ENCODE results near the gene BMP8A.
"Not testable (repeated sequence)": the region's sequence is repeated elsewhere in the genome, so short reads cannot be mapped to it uniquely, and the experiment has no call there.

BMP8A gene

GRCh38 chr1:39494671-39495410 lies 3.4 kb downstream of the BMP8A start:
- Histone ChIP-seq H3K36me3 (ENCODE audit: control insufficient read depth, insufficient read depth, low read length) (no peaks in the 10 kb centered on the region), H3K9me3 (ENCODE audit: control insufficient read depth, low read length) (no peaks in the 10 kb centered on the region), H3K4me3 (ENCODE audit: extremely low read depth, insufficient read depth, low read length, poor library complexity, severe bottlenecking) (no peak overlapping the region), H3K4me1 (ENCODE audit: control insufficient read depth, insufficient read depth, low read length, poor library complexity, severe bottlenecking) (no peaks in the 10 kb centered on the region), H3K27ac (ENCODE audit: low read depth, low read length, severe bottlenecking) (no peak overlapping the region)
- WGBS, 2 experiments (ENCODE audit: insufficient coverage in 2 of 2), result 85 to 94% methylated on average over 5 to 7 of the region's 14 CpGs

GRCh38 chr1:39496520-39496919 lies 5.1 kb downstream of the BMP8A start:
- H3K36me3 ChIP-seq (ENCODE audit: control insufficient read depth, insufficient read depth, low read length); H3K4me3 ChIP-seq (ENCODE audit: extremely low read depth, insufficient read depth, low read length, poor library complexity, severe bottlenecking); H3K27ac ChIP-seq (ENCODE audit: low read depth, low read length, severe bottlenecking); H3K4me1 ChIP-seq (ENCODE audit: control insufficient read depth, insufficient read depth, low read length, poor library complexity, severe bottlenecking); H3K9me3 ChIP-seq (ENCODE audit: control insufficient read depth, low read length): not testable (repeated sequence)
- WGBS, 2 experiments (ENCODE audit: insufficient coverage in 2 of 2), result 60% methylated on average over 1 of the region's 5 CpGs; no CpG with 5 or more reads in 1 of the 2 experiments

- 71 to 100% methylated on average over 1 of the region's 5 CpGs for WGBS, 2 experiments (ENCODE audit: insufficient coverage in 2 of 2)
Measured at GRCh38 chr1:39497585-39497984, 6.1 kb downstream of the BMP8A start.

GRCh38 chr1:39498096-39498710 lies 6.8 kb downstream of the BMP8A start:
- not testable (repeated sequence) for H3K27ac ChIP-seq (ENCODE audit: low read depth, low read length, severe bottlenecking); H3K36me3 ChIP-seq (ENCODE audit: control insufficient read depth, insufficient read depth, low read length)
- WGBS, 2 experiments (ENCODE audit: insufficient coverage in 2 of 2), result 90 to 100% methylated on average over 1 to 2 of the region's 9 CpGs

More at GRCh38 chr1:39497585-39497984, 6.1 kb downstream of the BMP8A start:
- Histone ChIP-seq H3K4me1 (ENCODE audit: control insufficient read depth, insufficient read depth, low read length, poor library complexity, severe bottlenecking) (no peaks in the 10 kb centered on the region), H3K4me3 (ENCODE audit: extremely low read depth, insufficient read depth, low read length, poor library complexity, severe bottlenecking) (no peak overlapping the region), H3K27ac (ENCODE audit: low read depth, low read length, severe bottlenecking) (no peak overlapping the region), H3K9me3 (ENCODE audit: control insufficient read depth, low read length) (no peaks in the 10 kb centered on the region), H3K36me3 (ENCODE audit: control insufficient read depth, insufficient read depth, low read length) (no peaks in the 10 kb centered on the region)

GRCh38 chr1:39498821-39499220 lies 7.4 kb downstream of the BMP8A start:
- WGBS, 2 experiments (ENCODE audit: insufficient coverage in 2 of 2), result 87 to 95% methylated on average over 2 of the region's 15 CpGs
- not testable (repeated sequence) for H3K9me3 ChIP-seq (ENCODE audit: control insufficient read depth, low read length); H3K36me3 ChIP-seq (ENCODE audit: control insufficient read depth, insufficient read depth, low read length); H3K27ac ChIP-seq (ENCODE audit: low read depth, low read length, severe bottlenecking); H3K4me3 ChIP-seq (ENCODE audit: extremely low read depth, insufficient read depth, low read length, poor library complexity, severe bottlenecking); H3K4me1 ChIP-seq (ENCODE audit: control insufficient read depth, insufficient read depth, low read length, poor library complexity, severe bottlenecking)

More at GRCh38 chr1:39498096-39498710, 6.8 kb downstream of the BMP8A start:
- not testable (repeated sequence) for H3K4me1 ChIP-seq (ENCODE audit: control insufficient read depth, insufficient read depth, low read length, poor library complexity, severe bottlenecking); H3K9me3 ChIP-seq (ENCODE audit: control insufficient read depth, low read length); H3K4me3 ChIP-seq (ENCODE audit: extremely low read depth, insufficient read depth, low read length, poor library complexity, severe bottlenecking)

GRCh38 chr1:39499668-39500067 lies 8.2 kb downstream of the BMP8A start:
- no peaks in the 10 kb centered on the region for H3K9me3 ChIP-seq (ENCODE audit: control insufficient read depth, low read length)
- 89 to 94% methylated on average over 4 of the region's 5 CpGs for WGBS, 2 experiments (ENCODE audit: insufficient coverage in 2 of 2)

GRCh38 chr1:39500862-39501389 lies 9.5 kb downstream of the BMP8A start:
- Histone ChIP-seq H3K4me3 (ENCODE audit: extremely low read depth, insufficient read depth, low read length, poor library complexity, severe bottlenecking) (no peak overlapping the region), H3K36me3 (ENCODE audit: control insufficient read depth, insufficient read depth, low read length) (no peaks in the 10 kb centered on the region), H3K4me1 (ENCODE audit: control insufficient read depth, insufficient read depth, low read length, poor library complexity, severe bottlenecking) (no peaks in the 10 kb centered on the region), H3K27ac (ENCODE audit: low read depth, low read length, severe bottlenecking) (no peak overlapping the region), H3K9me3 (ENCODE audit: control insufficient read depth, low read length) (no peaks in the 10 kb centered on the region)
- WGBS, 2 experiments (ENCODE audit: insufficient coverage in 2 of 2), result 89 to 95% methylated on average over 3 of the region's 4 CpGs

More at GRCh38 chr1:39499668-39500067, 8.2 kb downstream of the BMP8A start:
- Histone ChIP-seq H3K4me1 (ENCODE audit: control insufficient read depth, insufficient read depth, low read length, poor library complexity, severe bottlenecking) (no peaks in the 10 kb centered on the region), H3K27ac (ENCODE audit: low read depth, low read length, severe bottlenecking) (no peak overlapping the region), H3K36me3 (ENCODE audit: control insufficient read depth, insufficient read depth, low read length) (no peaks in the 10 kb centered on the region), H3K4me3 (ENCODE audit: extremely low read depth, insufficient read depth, low read length, poor library complexity, severe bottlenecking) (no peak overlapping the region)

GRCh38 chr1:39501666-39502065 lies 10.2 kb downstream of the BMP8A start:
- 92 to 100% methylated on average over 2 of the region's 5 CpGs for WGBS, 2 experiments (ENCODE audit: insufficient coverage in 2 of 2)

GRCh38 chr1:39504436-39504835 lies 13.0 kb downstream of the BMP8A start:
- H3K27ac ChIP-seq (ENCODE audit: low read depth, low read length, severe bottlenecking); H3K9me3 ChIP-seq (ENCODE audit: control insufficient read depth, low read length); H3K4me3 ChIP-seq (ENCODE audit: extremely low read depth, insufficient read depth, low read length, poor library complexity, severe bottlenecking); H3K36me3 ChIP-seq (ENCODE audit: control insufficient read depth, insufficient read depth, low read length); H3K4me1 ChIP-seq (ENCODE audit: control insufficient read depth, insufficient read depth, low read length, poor library complexity, severe bottlenecking): not testable (repeated sequence)
- whole genome bisulfite sequencing, 2 experiments (ENCODE audit: insufficient coverage in 2 of 2), result 86 to 87% methylated on average over 4 to 7 of the region's 9 CpGs

More at GRCh38 chr1:39501666-39502065, 10.2 kb downstream of the BMP8A start:
- H3K36me3 ChIP-seq (ENCODE audit: control insufficient read depth, insufficient read depth, low read length), result no peaks in the 10 kb centered on the region
- no peak overlapping the region for H3K4me3 ChIP-seq (ENCODE audit: extremely low read depth, insufficient read depth, low read length, poor library complexity, severe bottlenecking)
- no peak overlapping the region for H3K27ac ChIP-seq (ENCODE audit: low read depth, low read length, severe bottlenecking)
- no peaks in the 10 kb centered on the region for H3K9me3 ChIP-seq (ENCODE audit: control insufficient read depth, low read length)
- peaks cover 3% of the 10 kb centered on the region for H3K4me1 ChIP-seq (ENCODE audit: control insufficient read depth, insufficient read depth, low read length, poor library complexity, severe bottlenecking)

GRCh38 chr1:39505289-39505688 lies 13.9 kb downstream of the BMP8A start:
- Histone ChIP-seq H3K9me3 (ENCODE audit: control insufficient read depth, low read length) (no peaks in the 10 kb centered on the region), H3K36me3 (ENCODE audit: control insufficient read depth, insufficient read depth, low read length) (no peaks in the 10 kb centered on the region), H3K4me3 (ENCODE audit: extremely low read depth, insufficient read depth, low read length, poor library complexity, severe bottlenecking) (no peak overlapping the region), H3K27ac (ENCODE audit: low read depth, low read length, severe bottlenecking) (no peak overlapping the region), H3K4me1 (ENCODE audit: control insufficient read depth, insufficient read depth, low read length, poor library complexity, severe bottlenecking) (peaks cover 3% of the 10 kb centered on the region)
